Brain microvascular endothelial cell (primary cell): ENCODE measurements around the gene SMIM22.

Experiments used
- DNase-seq: peaks from one replicate; pipeline ENCODE4 v3.0.0-alpha.2; 2020
- H3K27ac ChIP-seq: fragments of 250-450 bp; sonication (Bioruptor Pico); 2 replicates; pipeline ENCODE4 v1.5.1; 2020; ENCODE audit warnings: mild to moderate bottlenecking, moderate library complexity
- H3K27me3 ChIP-seq: fragments of 250-450 bp; sonication (Bioruptor Pico); replicated peaks from 2 replicates; pipeline ENCODE4 v1.5.1; 2020; ENCODE audit warnings: mild to moderate bottlenecking
- H3K36me3 ChIP-seq: fragments of 250-450 bp; sonication (Bioruptor Pico); replicated peaks from 2 replicates; pipeline ENCODE4 v1.5.1; 2020; ENCODE audit warnings: mild to moderate bottlenecking
- H3K4me3 ChIP-seq: 2 replicates; pipeline ENCODE4 v1.5.1; 2011; ENCODE audit warnings: low read depth, mild to moderate bottlenecking, control low read depth, low read length, moderate library complexity
- in situ Hi-C: cut with HindIII; loops from 2 replicates; pipeline ENCODE4 v1.10.0; 2017; ENCODE audit warnings: low sequenced_read_pairs, low pct_ligation_motif_present
- TF ChIP-seq, protein P1 (sequence below): IDR thresholded peaks from 2 replicates; pipeline ENCODE4 v1.5.1; 2011; ENCODE audit warnings: low read depth, mild to moderate bottlenecking, moderate library complexity, low read length, control low read depth, inconsistent platforms; ENCODE audit errors: missing control alignments

The SMIM22 gene

DNA sequence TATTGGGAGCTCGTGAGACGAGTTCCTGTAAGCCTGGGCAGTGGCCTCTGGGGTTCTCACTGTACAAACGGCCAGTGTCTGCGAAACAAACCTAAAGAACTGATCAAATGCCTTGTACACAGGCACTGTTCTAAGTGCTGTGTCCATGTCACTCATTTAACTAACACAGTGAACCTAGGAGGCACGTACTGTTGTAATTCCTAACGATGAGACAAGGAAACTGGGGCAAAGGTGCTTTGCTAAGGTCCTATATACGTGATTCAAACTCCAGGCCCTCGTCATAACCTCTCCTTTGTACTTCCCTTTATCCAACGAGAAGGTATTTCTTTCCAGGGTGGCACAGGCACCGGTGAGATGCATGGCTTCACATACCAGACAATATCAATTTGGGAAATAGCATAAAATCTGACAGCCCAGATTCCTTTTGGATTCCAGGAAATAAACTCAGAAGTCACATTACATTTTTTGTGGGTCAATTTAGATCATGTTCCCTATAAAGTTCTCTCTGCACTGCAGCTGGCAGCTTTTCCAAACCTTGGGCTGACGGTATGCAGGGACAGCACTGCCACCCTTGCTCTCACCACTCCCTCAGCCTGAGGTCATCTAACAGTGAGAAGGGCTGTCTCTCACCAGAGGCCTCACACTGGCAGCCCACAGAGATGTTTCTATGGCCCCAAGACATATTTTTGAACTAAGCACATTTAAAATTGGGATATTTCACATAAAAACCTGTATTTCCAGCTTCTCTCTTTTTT lies 33.6 kb downstream of the SMIM22 start:
- no peak overlapping the region for H3K4me3 ChIP-seq
- DNase-seq: no peak
- peaks cover 80% of the 10 kb centered on the region for H3K36me3 ChIP-seq
- no peaks in the 10 kb centered on the region for H3K27me3 ChIP-seq
- H3K27ac ChIP-seq: no peak overlapping the region
- in situ Hi-C loops: no loop called here
- TF ChIP-seq, protein P1, sequence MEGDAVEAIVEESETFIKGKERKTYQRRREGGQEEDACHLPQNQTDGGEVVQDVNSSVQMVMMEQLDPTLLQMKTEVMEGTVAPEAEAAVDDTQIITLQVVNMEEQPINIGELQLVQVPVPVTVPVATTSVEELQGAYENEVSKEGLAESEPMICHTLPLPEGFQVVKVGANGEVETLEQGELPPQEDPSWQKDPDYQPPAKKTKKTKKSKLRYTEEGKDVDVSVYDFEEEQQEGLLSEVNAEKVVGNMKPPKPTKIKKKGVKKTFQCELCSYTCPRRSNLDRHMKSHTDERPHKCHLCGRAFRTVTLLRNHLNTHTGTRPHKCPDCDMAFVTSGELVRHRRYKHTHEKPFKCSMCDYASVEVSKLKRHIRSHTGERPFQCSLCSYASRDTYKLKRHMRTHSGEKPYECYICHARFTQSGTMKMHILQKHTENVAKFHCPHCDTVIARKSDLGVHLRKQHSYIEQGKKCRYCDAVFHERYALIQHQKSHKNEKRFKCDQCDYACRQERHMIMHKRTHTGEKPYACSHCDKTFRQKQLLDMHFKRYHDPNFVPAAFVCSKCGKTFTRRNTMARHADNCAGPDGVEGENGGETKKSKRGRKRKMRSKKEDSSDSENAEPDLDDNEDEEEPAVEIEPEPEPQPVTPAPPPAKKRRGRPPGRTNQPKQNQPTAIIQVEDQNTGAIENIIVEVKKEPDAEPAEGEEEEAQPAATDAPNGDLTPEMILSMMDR: no peak

DNA sequence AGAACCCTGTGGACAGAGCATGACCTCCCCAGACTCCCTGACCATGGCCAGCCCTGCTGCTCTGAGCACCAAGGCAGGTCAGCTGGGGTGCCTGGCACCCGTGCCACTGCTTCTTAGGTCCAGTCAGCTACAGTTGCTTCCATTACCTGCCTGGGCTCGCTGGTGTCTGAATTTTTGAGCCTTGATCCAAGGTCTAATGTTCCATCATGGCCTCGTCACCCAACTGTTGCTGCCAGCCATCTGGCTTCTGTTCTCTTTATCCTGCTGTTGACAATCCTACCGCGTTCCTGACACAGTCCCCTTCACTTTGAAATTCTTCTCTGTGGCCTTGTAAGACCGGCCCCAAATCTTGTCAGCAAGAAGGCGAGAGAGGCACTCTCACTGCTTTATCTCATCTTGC lies 35.2 kb downstream of the SMIM22 start:
- Histone ChIP-seq H3K27me3 (no peaks in the 10 kb centered on the region), H3K27ac (no peak overlapping the region), H3K36me3 (peaks cover 73% of the 10 kb centered on the region), H3K4me3 (no peak overlapping the region)
- in situ Hi-C loops: no loop called here
- TF ChIP-seq, protein P1: no peak
- no peak for DNase-seq

DNA sequence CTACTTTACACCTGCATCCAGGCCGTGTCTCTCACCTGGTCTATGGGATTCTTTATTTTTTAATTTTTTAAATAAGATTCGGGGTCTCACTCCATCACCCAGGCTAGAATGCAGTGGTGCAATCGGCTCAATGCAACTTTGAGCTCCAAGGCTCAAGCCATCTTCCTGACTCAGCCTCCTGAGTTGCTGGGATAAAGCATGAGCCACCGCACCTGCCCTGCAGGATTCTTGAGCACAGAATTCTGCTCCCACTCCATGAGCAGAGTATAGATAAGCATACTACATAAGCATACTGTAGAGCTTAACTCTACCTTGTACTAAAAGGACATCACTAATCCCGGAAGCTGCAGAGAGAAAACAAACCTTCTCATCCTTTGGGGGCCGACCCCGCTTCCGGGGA lies 36.4 kb downstream of the SMIM22 start:
- Histone ChIP-seq H3K36me3 (peaks cover 73% of the 10 kb centered on the region), H3K4me3 (no peak overlapping the region), H3K27ac (no peak overlapping the region), H3K27me3 (no peaks in the 10 kb centered on the region)
- in situ Hi-C loops: no loop called here
- TF ChIP-seq, protein P1: no peak
- DNase-seq: no peak

DNA sequence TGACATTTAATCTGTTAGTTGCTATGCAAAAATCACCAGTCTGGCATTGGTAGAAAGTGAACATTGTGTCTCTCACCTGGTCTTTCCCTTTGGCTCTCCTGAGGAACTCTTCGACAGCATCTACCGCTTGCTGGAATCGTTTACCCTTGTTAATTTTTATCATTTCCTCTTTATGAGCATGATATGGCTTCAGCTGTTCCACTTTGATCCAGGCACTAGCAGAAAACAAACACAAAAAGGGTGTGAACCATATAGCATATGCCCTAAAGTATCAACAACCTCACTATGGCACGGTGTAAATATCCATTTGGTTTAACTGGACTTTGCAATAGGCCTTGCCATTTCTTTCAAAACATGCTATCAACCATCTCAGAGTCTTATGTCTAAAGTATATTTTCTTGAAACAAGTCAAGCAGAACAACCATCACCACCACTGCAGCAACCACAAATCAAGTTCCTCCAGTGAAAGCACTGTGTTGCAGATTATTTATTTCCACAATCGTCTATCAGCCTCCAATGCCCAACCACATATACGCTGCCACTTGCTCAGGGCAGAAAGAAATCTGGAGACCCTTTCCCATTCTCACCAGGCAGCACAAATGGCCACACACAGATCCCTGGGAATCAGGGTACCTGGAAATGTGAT lies 37.7 kb downstream of the SMIM22 start:
- H3K36me3 ChIP-seq: peaks cover 72% of the 10 kb centered on the region
- in situ Hi-C loops: no loop called here
- H3K27ac ChIP-seq: no peak overlapping the region
- no peak overlapping the region for H3K4me3 ChIP-seq
- TF ChIP-seq, protein P1: no peak
- no peak for DNase-seq
- no peaks in the 10 kb centered on the region for H3K27me3 ChIP-seq

DNA sequence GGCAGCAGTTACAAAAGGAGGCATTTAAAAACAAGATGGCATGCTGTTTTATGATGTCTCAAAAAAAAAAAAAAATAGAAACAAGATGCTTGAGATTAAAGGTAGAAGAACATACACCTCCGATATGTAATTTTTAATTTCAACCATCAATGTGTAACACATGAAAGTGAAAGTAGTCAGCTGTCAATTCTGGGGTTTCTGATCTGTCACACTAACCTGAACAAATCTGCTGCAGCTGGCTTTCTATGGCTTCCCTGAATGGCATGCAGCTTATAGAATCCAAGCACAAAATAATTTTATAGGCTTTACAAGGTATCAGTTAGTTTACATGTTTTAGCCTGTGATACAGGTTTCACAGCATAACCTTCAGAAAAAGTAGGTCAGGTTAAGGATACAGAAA lies 38.4 kb downstream of the SMIM22 start:
- Histone ChIP-seq H3K36me3 (peaks cover 68% of the 10 kb centered on the region), H3K27ac (no peak overlapping the region), H3K4me3 (no peak overlapping the region), H3K27me3 (no peaks in the 10 kb centered on the region)
- no peak for DNase-seq
- in situ Hi-C loops: no loop called here
- TF ChIP-seq, protein P1: no peak
